NOMO-1 treated with DMSO at 0.1 percent for 48 hours (cell line): ENCODE measurements around the gene MARCO.
"Not testable (repeated sequence)": the region's sequence is repeated elsewhere in the genome, so short reads cannot be mapped to it uniquely, and the experiment has no call there.

ENCODE experiments used
- DNase-seq: peaks from one replicate; lab custom pipeline; 2025; ENCODE audit not compliant: unreplicated experiment; lab: John Stamatoyannopoulos, UW

The MARCO gene

GRCh38 chr2:119003856-119004255 is 61.9 kb downstream of the MARCO start:
- not testable (repeated sequence) for DNase-seq

GRCh38 chr2:119004602-119005001 is 62.6 kb downstream of the MARCO start:
- DNase-seq = peak; percentile 14

GRCh38 chr2:119005051-119005450 is 63.1 kb downstream of the MARCO start:
- DNase-seq = peak; percentile 74

- DNase-seq = no peak
Measured at GRCh38 chr2:119005555-119005954, 63.6 kb downstream of the MARCO start.

- no peak for DNase-seq
Measured at GRCh38 chr2:119006441-119006840, 64.4 kb downstream of the MARCO start.

GRCh38 chr2:119008108-119008507 is 66.1 kb downstream of the MARCO start:
- DNase-seq = no peak

- DNase-seq = no peak
Measured at GRCh38 chr2:119009110-119009509, 67.1 kb downstream of the MARCO start.

- DNase-seq = no peak
Measured at GRCh38 chr2:119010336-119010735, 68.3 kb downstream of the MARCO start.

- DNase-seq = peak; percentile 18
Measured at GRCh38 chr2:119011162-119011909, 69.3 kb downstream of the MARCO start.

- no peak for DNase-seq
Measured at GRCh38 chr2:119011910-119012209, 69.9 kb downstream of the MARCO start.

- DNase-seq = no peak
Measured at GRCh38 chr2:119012345-119013301, 70.6 kb downstream of the MARCO start.

GRCh38 chr2:119013671-119014070 is 71.7 kb downstream of the MARCO start:
- DNase-seq = peak; percentile 41

- DNase-seq = no peak
Measured at GRCh38 chr2:119015845-119016244, 73.9 kb downstream of the MARCO start.

GRCh38 chr2:119019521-119019920 is 77.5 kb downstream of the MARCO start:
- DNase-seq = no peak

- DNase-seq = no peak
Measured at GRCh38 chr2:119022678-119023077, 80.7 kb downstream of the MARCO start.

- DNase-seq = no peak
Measured at GRCh38 chr2:119023534-119023933, 81.5 kb downstream of the MARCO start.

- no peak for DNase-seq
Measured at GRCh38 chr2:119024152-119024551, 82.2 kb downstream of the MARCO start.

GRCh38 chr2:119024568-119024967 is 82.6 kb downstream of the MARCO start:
- no peak for DNase-seq

- DNase-seq = no peak
Measured at GRCh38 chr2:119025013-119025412, 83.0 kb downstream of the MARCO start.

GRCh38 chr2:119025762-119026351 is 83.9 kb downstream of the MARCO start:
- DNase-seq = no peak

GRCh38 chr2:119026890-119027289 is 84.9 kb downstream of the MARCO start:
- DNase-seq = no peak
